ENCODE data around the gene SERPINF2. TPM values are rescaled to one million over a fixed set of nuclear protein-coding genes. Genes with fewer than 3 reads are reported as not detected.
A peak's percentile ranks its signal among the peaks of the same experiment; 100 is the strongest.
"Not testable (repeated sequence)": the region's sequence is repeated elsewhere in the genome, so short reads cannot be mapped to it uniquely, and the experiment has no call there.

SERPINF2 gene
- total RNA-seq, 1 donor from 2014 or later = 0.82 TPM

DNA sequence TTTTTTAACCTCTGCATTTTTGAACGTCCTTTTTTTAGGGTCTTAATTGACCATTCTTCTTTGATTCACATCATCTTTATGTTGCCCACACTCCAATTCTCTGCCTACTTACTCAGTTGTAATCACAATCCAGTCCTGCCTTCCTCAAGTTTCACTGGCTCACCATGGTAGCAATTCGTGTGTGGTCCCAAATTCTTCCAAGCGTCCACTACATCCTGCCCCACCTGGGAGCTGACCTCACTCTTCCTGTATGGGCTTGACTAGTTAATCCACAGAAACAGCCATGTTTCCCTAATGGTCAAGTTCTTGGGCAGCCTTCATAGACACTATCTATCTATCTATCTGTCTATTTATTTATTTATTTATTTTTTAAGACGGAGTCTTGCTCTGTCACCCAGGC lies 39.6 kb upstream of the SERPINF2 start:
- ChIA-PET POLR2A (no interaction called here), CTCF (no interaction called here)
- no peak overlapping the region for H3K27ac Mint-ChIP-seq
- TF ChIP-seq, protein P1, sequence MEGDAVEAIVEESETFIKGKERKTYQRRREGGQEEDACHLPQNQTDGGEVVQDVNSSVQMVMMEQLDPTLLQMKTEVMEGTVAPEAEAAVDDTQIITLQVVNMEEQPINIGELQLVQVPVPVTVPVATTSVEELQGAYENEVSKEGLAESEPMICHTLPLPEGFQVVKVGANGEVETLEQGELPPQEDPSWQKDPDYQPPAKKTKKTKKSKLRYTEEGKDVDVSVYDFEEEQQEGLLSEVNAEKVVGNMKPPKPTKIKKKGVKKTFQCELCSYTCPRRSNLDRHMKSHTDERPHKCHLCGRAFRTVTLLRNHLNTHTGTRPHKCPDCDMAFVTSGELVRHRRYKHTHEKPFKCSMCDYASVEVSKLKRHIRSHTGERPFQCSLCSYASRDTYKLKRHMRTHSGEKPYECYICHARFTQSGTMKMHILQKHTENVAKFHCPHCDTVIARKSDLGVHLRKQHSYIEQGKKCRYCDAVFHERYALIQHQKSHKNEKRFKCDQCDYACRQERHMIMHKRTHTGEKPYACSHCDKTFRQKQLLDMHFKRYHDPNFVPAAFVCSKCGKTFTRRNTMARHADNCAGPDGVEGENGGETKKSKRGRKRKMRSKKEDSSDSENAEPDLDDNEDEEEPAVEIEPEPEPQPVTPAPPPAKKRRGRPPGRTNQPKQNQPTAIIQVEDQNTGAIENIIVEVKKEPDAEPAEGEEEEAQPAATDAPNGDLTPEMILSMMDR (IDR thresholded peaks at IDR 0.05) = no peak
- no peak overlapping the region for H3K4me3 Mint-ChIP-seq
- ATAC-seq (ENCODE audit: low read depth) (no peak), DNase-seq (no peak)
- H3K27me3 Mint-ChIP-seq = peaks cover 14% of the 10 kb centered on the region
- H3K4me1 Mint-ChIP-seq = no peaks in the 10 kb centered on the region
- H3K36me3 Mint-ChIP-seq (ENCODE audit: low read depth) = no peaks in the 10 kb centered on the region
- intact Hi-C loops (cut with micrococcal nuclease) = no loop called here
- no peaks in the 10 kb centered on the region for H3K9me3 Mint-ChIP-seq

- ATAC-seq (ENCODE audit: low read depth) = no peak
- ChIA-PET CTCF (no interaction called here), POLR2A (interaction anchor here (0.6 to 0.7 kb wide), 2 partner anchors 12 to 990 kb away, joined by 3 read pairs; partner anchors contain the start of gene VPS53)
- TF ChIP-seq, protein P1 (IDR thresholded peaks at IDR 0.05) = no peak
- H3K4me3 Mint-ChIP-seq = no peak overlapping the region
- H3K27me3 Mint-ChIP-seq = peaks cover 14% of the 10 kb centered on the region
- peaks cover 3% of the 10 kb centered on the region for H3K4me1 Mint-ChIP-seq
- H3K27ac Mint-ChIP-seq = no peak overlapping the region
- no peaks in the 10 kb centered on the region for H3K9me3 Mint-ChIP-seq
- no peak for DNase-seq
- intact Hi-C loops (cut with micrococcal nuclease) = no loop called here
- H3K36me3 Mint-ChIP-seq (ENCODE audit: low read depth) = no peaks in the 10 kb centered on the region
These were observed 37.7 kb upstream of the SERPINF2 start for GRCh38 chr17:1705004-1705403.

- Mint-ChIP-seq H3K27me3 (peaks cover 23% of the 10 kb centered on the region), H3K4me1 (peaks cover 8% of the 10 kb centered on the region), H3K27ac (no peak overlapping the region), H3K4me3 (no peak overlapping the region), H3K36me3 (ENCODE audit: low read depth) (no peaks in the 10 kb centered on the region), H3K9me3 (no peaks in the 10 kb centered on the region)
- ATAC-seq (ENCODE audit: low read depth) (no peak), DNase-seq (no peak)
- intact Hi-C loops (cut with micrococcal nuclease) = no loop called here
- TF ChIP-seq, protein P1 (IDR thresholded peaks at IDR 0.05) = no peak
- ChIA-PET CTCF (no interaction called here), POLR2A (no interaction called here)
These were observed 35.6 kb upstream of the SERPINF2 start for GRCh38 chr17:1707107-1707506.

- H3K4me1 Mint-ChIP-seq; CTCF ChIA-PET; DNase-seq; POLR2A ChIA-PET; H3K27ac Mint-ChIP-seq; H3K9me3 Mint-ChIP-seq; H3K36me3 Mint-ChIP-seq (ENCODE audit: low read depth); ATAC-seq (ENCODE audit: low read depth); intact Hi-C loops (cut with micrococcal nuclease): not testable (repeated sequence)
- peak overlapping the region; percentile 11 for H3K4me3 Mint-ChIP-seq
- peaks cover 29% of the 10 kb centered on the region for H3K27me3 Mint-ChIP-seq
These were observed 33.8 kb upstream of the SERPINF2 start for GRCh38 chr17:1708791-1709346.

DNA sequence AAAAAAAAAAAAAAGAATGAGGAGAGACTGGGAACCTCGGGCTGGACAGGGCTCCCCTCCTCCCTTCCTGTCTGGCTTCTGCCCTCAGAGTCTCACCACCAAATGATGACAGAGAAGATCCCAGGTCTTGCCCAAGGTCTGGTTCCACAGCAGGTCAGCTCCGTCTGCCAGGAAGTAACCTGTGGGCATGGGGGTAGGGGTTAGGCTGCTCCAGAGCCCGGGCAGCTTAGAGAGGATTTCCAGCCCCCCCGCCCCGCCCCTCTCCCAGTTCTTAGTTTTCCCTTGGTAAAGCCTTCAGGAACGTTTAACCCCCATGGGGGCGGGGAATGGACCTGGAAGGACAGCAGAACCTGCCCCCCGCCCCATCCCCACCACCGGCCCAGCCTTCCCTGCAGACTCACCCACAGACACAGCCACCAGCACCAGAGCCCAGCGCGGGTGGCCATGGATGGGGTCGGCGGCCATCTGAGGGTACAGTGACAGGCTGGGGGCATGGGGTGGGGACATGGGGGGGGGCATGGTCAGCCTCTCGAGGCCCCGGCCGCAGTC lies 33.2 kb upstream of the SERPINF2 start:
- peaks cover 10% of the 10 kb centered on the region for H3K4me1 Mint-ChIP-seq
- CTCF ChIA-PET = no interaction called here
- intact Hi-C loops (cut with micrococcal nuclease) = no loop called here
- H3K9me3 Mint-ChIP-seq = no peaks in the 10 kb centered on the region
- H3K27me3 Mint-ChIP-seq = peaks cover 31% of the 10 kb centered on the region
- DNase-seq (no peak), ATAC-seq (ENCODE audit: low read depth) (no peak)
- POLR2A ChIA-PET = no interaction called here
- no peak overlapping the region for H3K4me3 Mint-ChIP-seq
- H3K27ac Mint-ChIP-seq = no peak overlapping the region
- no peaks in the 10 kb centered on the region for H3K36me3 Mint-ChIP-seq (ENCODE audit: low read depth)
- TF ChIP-seq, protein P1 (IDR thresholded peaks at IDR 0.05) = no peak
